ENCODE data around the gene CYGB. TPM values are rescaled to one million over a fixed set of nuclear protein-coding genes. Genes with fewer than 3 reads are reported as not detected.

CYGB gene
- total RNA-seq (2013) = 0.08 TPM
- polyA plus RNA-seq (not detected), polyA minus RNA-seq (not detected in 2 replicates), total RNA-seq (0 to 0.58 (median 0.08) reads per million in 11 experiments)

- DNase-seq = no peak
- peak within 1 kb of the TSS; percentile 41 for H2AFZ ChIP-seq (ENCODE audit: insufficient read depth, low read depth, low read length, poor library complexity, severe bottlenecking)
Measured at GRCh38 chr17:76537578-76538280, at the start of gene CYGB. CYGB (minus strand) TSS chr17:76537709; CDS start chr17:76537542, 167 bp downstream.

More at GRCh38 chr17:76537578-76538280, at the start of gene CYGB:
- Histone ChIP-seq H3K27me3 (ENCODE audit: control insufficient read depth in 2 of 2, insufficient read depth in 2 of 2, low read length in 2 of 2) (peaks cover 23 to 35% of the 10 kb centered on the region in 2 donors), H3K9ac (ENCODE audit: insufficient read depth, low read length, poor library complexity, severe bottlenecking) (no peak within 1 kb of the TSS), H4K20me1 (ENCODE audit: insufficient read depth, low read length) (no peaks in the 10 kb centered on the region), H3K4me3 (replicated peaks in 1 of 3; ENCODE audit: low read depth in 2 of 3, low read length in 3 of 3) (peak within 1 kb of the TSS in 1 of 3 experiments; percentile 11), H3K79me2 (ENCODE audit: insufficient read depth, low read length) (no peaks in the 10 kb centered on the region), H3K9me3 (replicated peaks in 1 of 2; ENCODE audit: control insufficient read depth in 1 of 2, insufficient read depth in 1 of 2, low read length in 2 of 2) (peaks cover 0 to 12% of the 10 kb centered on the region in 2 donors), H3K27ac (ENCODE audit: low read depth in 1 of 2, low read length in 2 of 2) (no peak within 1 kb of the TSS), H3K36me3 (replicated peaks in 1 of 2; ENCODE audit: control insufficient read depth in 1 of 2, insufficient read depth in 2 of 2, low read length in 2 of 2) (no peaks in the 10 kb centered on the region), H3K4me2 (replicated peaks; ENCODE audit: extremely low read depth, low read length, poor library complexity, severe bottlenecking) (peak within 1 kb of the TSS; percentile 51), H3K4me1 (ENCODE audit: control insufficient read depth in 1 of 2, insufficient read depth in 2 of 2, low read length in 2 of 2) (peaks cover 13 to 20% of the 10 kb centered on the region in 2 donors)
- H3K36me3 Mint-ChIP-seq = peaks cover 3 to 8% of the 10 kb centered on the region in 2 donors
- peaks cover 10% of the 10 kb centered on the region for H3K4me1 Mint-ChIP-seq
- no peak for TF ChIP-seq CTCF (IDR thresholded peaks at IDR 0.05)
- under 1% methylated on average over 64 of the region's 95 CpGs for WGBS (ENCODE audit: insufficient coverage)
- H3K4me3 Mint-ChIP-seq = peak within 1 kb of the TSS in 1 of 2 donors; percentile 82
- intact Hi-C loops (cut with micrococcal nuclease) = no loop called here
- H3K27ac Mint-ChIP-seq = peak within 1 kb of the TSS in 1 of 7 donors; percentile 60
- peaks cover 0 to 6% (median 4%) of the 10 kb centered on the region in 7 donors for H3K9me3 Mint-ChIP-seq
- H3K27me3 Mint-ChIP-seq (ENCODE audit: low read depth in 3 of 3) = peaks cover 53 to 68% (median 57%) of the 10 kb centered on the region in 3 donors
